H1 (cell line): ENCODE results near the gene TJP3. TPM values are rescaled to one million over a fixed set of nuclear protein-coding genes. Genes with fewer than 3 reads are reported as not detected.

Source experiments
- CTCF ChIA-PET: fragments of 300-600 bp; sonication (Branson Sonifier 250); formaldehyde crosslinking; loops from one replicate; lab custom pipeline; 2021; ENCODE audit not compliant: partially characterized antibody; lab: Charles Lee
- POLR2A ChIA-PET: fragments of 300-600 bp; sonication (Branson Sonifier 250); formaldehyde crosslinking; loops from one replicate; lab custom pipeline; 2021; ENCODE audit warnings: inconsistent platforms; ENCODE audit not compliant: partially characterized antibody; lab: Charles Lee
- DNase-seq, 2 experiments: peaks; one replicate each; pipeline versions ENCODE4 v3.0.0 to v3.0.0-alpha.2; 2010 to 2022; ENCODE audit warnings: low spot score in 2 of 2, low read depth in 1 of 2, mixed read lengths in 1 of 2
- FAIRE-seq: peaks from 2 replicates; lab custom pipeline; 2011; peaks lifted over from hg19 to GRCh38; lab: Jason Lieb, UNC
- H2AFZ ChIP-seq: 2 replicates; pipeline ENCODE4 v1.8.1; 2012; ENCODE audit warnings: low read length, inconsistent platforms
- H2AK5ac ChIP-seq: 2 replicates; pipeline ENCODE4 v1.6.1; 2013; ENCODE audit warnings: low read depth, low read length
- H2BK120ac ChIP-seq: replicated peaks from 2 replicates; pipeline ENCODE3; 2013; ENCODE audit warnings: low read depth, low read length, inconsistent platforms
- H2BK12ac ChIP-seq: 2 replicates; pipeline ENCODE4 v1.6.1; 2013; ENCODE audit warnings: low read depth, low read length
- H2BK15ac ChIP-seq: 2 replicates; pipeline ENCODE4 v1.6.1; 2013; ENCODE audit warnings: low read length
- H2BK20ac ChIP-seq: 2 replicates; pipeline ENCODE4 v1.6.1; 2013; ENCODE audit warnings: low read length
- H2BK5ac ChIP-seq: 2 replicates; pipeline ENCODE4 v1.6.1; 2013; ENCODE audit warnings: low read depth, low read length
- H3K14ac ChIP-seq: 2 replicates; pipeline ENCODE4 v1.6.1; 2013; ENCODE audit warnings: inconsistent platforms; ENCODE audit not compliant: insufficient read length
- H3K18ac ChIP-seq: 2 replicates; pipeline ENCODE4 v1.6.1; 2013; ENCODE audit warnings: low read length; ENCODE audit errors: extremely low read depth
- H3K23ac ChIP-seq: 2 replicates; pipeline ENCODE4 v1.6.1; 2013; ENCODE audit warnings: inconsistent platforms; ENCODE audit not compliant: insufficient read length
- H3K23me2 ChIP-seq: 2 replicates; pipeline ENCODE4 v1.6.1; 2013; ENCODE audit warnings: low read depth, low read length
- H3K27ac ChIP-seq: 2 replicates; pipeline ENCODE4 v1.6.1; 2011; ENCODE audit warnings: low read depth, low read length, inconsistent platforms
- H3K27me3 ChIP-seq, 4 experiments: replicated peaks in 1 of 4; 1 replicate in 1 of 4; 2 replicates in 3 of 4; pipeline versions ENCODE4 v1.6.1 to v1.8.1; 2011 to 2013; ENCODE audit warnings: low read length in 3 of 4, mild to moderate bottlenecking in 3 of 4, inconsistent platforms in 2 of 4, mixed read lengths in 2 of 4, moderate library complexity in 1 of 4; ENCODE audit not compliant: control insufficient read depth in 3 of 4, insufficient read depth in 3 of 4; ENCODE audit errors: extremely low read depth in 1 of 4
- H3K36me3 ChIP-seq, 4 experiments: 2 replicates each; pipeline versions ENCODE4 v1.6.1 to v1.8.1; 2011 to 2013; ENCODE audit warnings: mild to moderate bottlenecking in 4 of 4, low read length in 3 of 4, moderate library complexity in 2 of 4, control low read depth in 1 of 4, inconsistent platforms in 1 of 4; ENCODE audit not compliant: insufficient read depth in 4 of 4, control insufficient read depth in 2 of 4
- H3K4ac ChIP-seq: replicated peaks from 2 replicates; pipeline ENCODE3; 2013; ENCODE audit warnings: low read length, low read depth, mixed read lengths, inconsistent platforms; ENCODE audit not compliant: insufficient read length
- H3K4me1 ChIP-seq, 4 experiments: replicated peaks in 1 of 4; 1 replicate in 1 of 4; 2 replicates in 3 of 4; pipeline versions ENCODE4 v1.6.1 to v1.8.1; 2011 to 2013; ENCODE audit warnings: low read length in 3 of 4, inconsistent platforms in 2 of 4, mixed read lengths in 1 of 4; ENCODE audit not compliant: insufficient read depth in 4 of 4, control insufficient read depth in 3 of 4
- H3K4me2 ChIP-seq, 2 experiments: 2 replicates each; pipeline versions ENCODE4 v1.6.1 to v1.8.1; 2011 to 2013; ENCODE audit warnings: low read depth in 2 of 2, low read length in 2 of 2, control low read depth in 1 of 2, inconsistent platforms in 1 of 2, mild to moderate bottlenecking in 1 of 2; ENCODE audit not compliant: insufficient read depth in 1 of 2
- H3K4me3 ChIP-seq, 4 experiments: fragments of 200-600, 300-600 bp in 1 of 4; sonication (generic), shearing (Covaris generic), sonication (Bioruptor Twin) in 1 of 4; 2 replicates each; pipeline versions ENCODE4 v1.5.1 to v1.8.1; 2011 to 2016; ENCODE audit warnings: low read length in 4 of 4, low read depth in 3 of 4, control low read depth in 2 of 4, inconsistent platforms in 2 of 4, mild to moderate bottlenecking in 2 of 4, mixed read lengths in 1 of 4, moderate library complexity in 1 of 4; ENCODE audit not compliant: insufficient read depth in 2 of 4; ENCODE audit errors: extremely low read depth in 1 of 4
- H3K56ac ChIP-seq: replicated peaks from 2 replicates; pipeline ENCODE3; 2013; ENCODE audit warnings: low read depth, mild to moderate bottlenecking, mixed read lengths, low read length, inconsistent platforms; ENCODE audit not compliant: insufficient read length
- H3K79me1 ChIP-seq: 2 replicates; pipeline ENCODE4 v1.6.1; 2013; ENCODE audit warnings: low read depth, low read length, control low read depth
- H3K79me2 ChIP-seq, 2 experiments: 2 replicates each; pipeline versions ENCODE4 v1.6.1 to v1.8.1; 2012 to 2013; ENCODE audit warnings: low read length in 2 of 2, mild to moderate bottlenecking in 2 of 2, inconsistent platforms in 1 of 2; ENCODE audit not compliant: insufficient read depth in 2 of 2, control insufficient read depth in 1 of 2
- H3K9ac ChIP-seq, 4 experiments: replicated peaks in 1 of 4; 1 replicate in 1 of 4; 2 replicates in 3 of 4; pipeline versions ENCODE4 v1.6.1 to v1.8.1; 2011 to 2013; ENCODE audit warnings: low read depth in 3 of 4, low read length in 3 of 4, control low read depth in 2 of 4, mild to moderate bottlenecking in 2 of 4, moderate library complexity in 2 of 4, inconsistent platforms in 1 of 4; ENCODE audit errors: extremely low read depth in 1 of 4
- H3K9me3 ChIP-seq, 2 experiments: 2 replicates each; pipeline versions ENCODE4 v1.6.1 to v1.8.1; 2012 to 2013; ENCODE audit warnings: mild to moderate bottlenecking in 2 of 2, moderate library complexity in 2 of 2, control low read depth in 1 of 2, inconsistent platforms in 1 of 2, low read depth in 1 of 2, low read length in 1 of 2, mixed read lengths in 1 of 2; ENCODE audit not compliant: insufficient read depth in 2 of 2
- H4K20me1 ChIP-seq, 2 experiments: replicated peaks in 1 of 2; 2 replicates each; pipeline versions ENCODE3 to v1.8.1; 2011 to 2013; ENCODE audit warnings: inconsistent platforms in 2 of 2, low read length in 2 of 2, mild to moderate bottlenecking in 1 of 2; ENCODE audit not compliant: insufficient read depth in 2 of 2, control insufficient read depth in 1 of 2
- H4K5ac ChIP-seq: 2 replicates; pipeline ENCODE4 v1.6.1; 2013; ENCODE audit warnings: low read length, low read depth, mixed read lengths, inconsistent platforms; ENCODE audit not compliant: insufficient read length
- H4K8ac ChIP-seq: 2 replicates; pipeline ENCODE4 v1.8.0; 2013; ENCODE audit warnings: mild to moderate bottlenecking, moderate library complexity, low read length, inconsistent platforms; ENCODE audit not compliant: insufficient read depth; ENCODE audit errors: extremely low read depth
- H4K91ac ChIP-seq: replicated peaks from 2 replicates; pipeline ENCODE3; 2013; ENCODE audit warnings: low read length, mixed read lengths, inconsistent platforms; ENCODE audit not compliant: insufficient read length
- BCL11A ChIP-seq, 2 experiments: IDR thresholded peaks; one replicate each; pipeline ENCODE4 v1.6.1; 2011; ENCODE audit warnings: low read depth in 2 of 2, low read length in 2 of 2, mild to moderate bottlenecking in 2 of 2
- FOSL1 ChIP-seq: IDR thresholded peaks from 2 replicates; pipeline ENCODE4 v1.6.1; 2011; ENCODE audit warnings: mild to moderate bottlenecking, low read depth, low read length, moderate library complexity; ENCODE audit not compliant: insufficient read depth
- KDM5A ChIP-seq: fragments of 200-600 bp; IDR thresholded peaks from 2 replicates; pipeline ENCODE4 v1.7.1; 2012; ENCODE audit warnings: mild to moderate bottlenecking, low read length, inconsistent platforms, mixed read lengths
- MAFK ChIP-seq: IDR thresholded peaks from 2 replicates; pipeline ENCODE4 v1.6.1; 2012; ENCODE audit warnings: low read depth, mild to moderate bottlenecking, improper control_type of control experiment, low read length
- RBBP5 ChIP-seq: IDR thresholded peaks from 2 replicates; pipeline ENCODE4 v1.7.1; 2012; ENCODE audit warnings: low read depth, mild to moderate bottlenecking, inconsistent platforms, low read length, moderate library complexity, borderline replicate concordance
- SIRT6 ChIP-seq: IDR thresholded peaks from one replicate; pipeline ENCODE4 v1.7.1; 2012; ENCODE audit warnings: low read length, inconsistent platforms
- SUZ12 ChIP-seq: fragments of 200-600 bp; sonication (generic); IDR thresholded peaks from 2 replicates; pipeline ENCODE4 v1.6.1; 2012; ENCODE audit warnings: mild to moderate bottlenecking, inconsistent platforms, low read length, moderate library complexity, mixed read lengths
- TEAD4 ChIP-seq: IDR thresholded peaks from 2 replicates; pipeline ENCODE4 v1.6.1; 2012; ENCODE audit warnings: low read depth, low read length, inconsistent platforms, mixed read lengths
- WGBS, 2 experiments: shearing (Covaris generic) in 1 of 2; methylation state at CpG; one replicate each; pipeline versions ENCODE4 v1.1.6 to v1.1.7; 2013 to 2015; ENCODE audit warnings: low lambda C conversion rate in 2 of 2, mixed read lengths in 2 of 2, inconsistent platforms in 1 of 2, low coverage in 1 of 2, missing lambda C conversion rate in 1 of 2; ENCODE audit not compliant: insufficient replicate concordance in 2 of 2, insufficient coverage in 1 of 2, insufficient read length in 1 of 2; ENCODE audit errors: extremely low coverage in 1 of 2, missing lambda C conversion rate in 1 of 2; 5-methylcytosine and 5-hydroxymethylcytosine counted together
- polyA plus RNA-seq, 7 experiments: library from polyadenylated mRNA; depleted of rRNA in 3 of 7; stranded (reverse) in 5 of 7; unstranded in 2 of 7; fragments of >200 nt in 5 of 7; fragments of 200-250 nt in 2 of 7; gene quantifications; 1 replicate in 5 of 7; 2 replicates in 1 of 7; 4 replicates in 1 of 7; pipeline versions ENCODE4 v1.2.1 to v1.2.3, GENCODE V29; 2011 to 2013; ENCODE audit warnings: missing spikeins in 2 of 7, mixed read lengths in 2 of 7
- total RNA-seq: library from RNA; stranded (reverse); fragmentation: NEBNext Ultra II Directional; extraction: Animal tissue kit (Norgen Biotek cat#: 25700); gene quantifications from 2 replicates; pipeline ENCODE4 v1.2.1, GENCODE V29; 2021
- TF ChIP-seq, protein P1 (sequence below): IDR thresholded peaks from 2 replicates; pipeline ENCODE4 v1.6.1; 2011; ENCODE audit warnings: low read length, improper control_type of control experiment

The TJP3 gene
- total and polyA plus RNA-seq, 2 of the 8 experiments (the other 6 are each of a cell fraction or from before 2014, with no cell fraction given): 17.1 to 26.1 TPM

DNA sequence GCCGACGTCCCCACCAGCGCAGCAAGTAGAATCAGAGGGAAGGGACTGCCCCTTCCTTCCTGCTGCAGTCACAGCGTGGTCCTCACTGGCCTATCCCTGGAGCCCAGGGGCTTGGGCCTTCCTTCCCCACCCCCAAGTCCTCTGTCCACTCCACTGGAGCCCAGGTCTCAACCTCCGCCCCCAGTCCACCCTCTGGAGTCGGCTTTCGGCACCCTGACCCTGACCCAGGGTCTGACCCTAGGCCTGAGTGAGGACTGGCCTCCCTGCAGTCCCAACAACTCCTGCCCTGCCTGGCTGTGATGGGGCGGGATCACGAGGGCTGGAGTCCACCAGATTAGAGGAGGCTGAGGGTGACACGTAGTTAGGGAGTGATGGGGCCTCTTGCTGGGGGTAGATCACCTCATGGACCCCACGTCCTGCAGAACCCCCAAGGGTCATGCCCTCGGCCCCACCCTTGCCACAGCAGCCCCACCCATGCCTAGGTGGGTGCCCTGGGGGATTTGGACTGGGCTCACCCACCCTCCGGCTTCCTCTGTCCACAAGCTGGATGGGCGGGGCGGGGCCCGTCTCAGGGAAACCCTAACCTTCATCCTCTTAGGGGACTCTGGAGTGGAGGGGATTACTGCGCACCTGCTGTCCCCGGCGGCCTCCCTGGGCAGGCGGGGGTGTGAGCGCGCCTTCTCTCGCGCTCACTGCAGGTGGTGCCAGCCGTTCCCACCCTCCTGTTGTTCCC is 60.0 kb downstream of the TJP3 start:
- WGBS, 2 experiments: 91% methylated on average over 22 of the region's 25 CpGs; no CpG with 5 or more reads in 1 of the 2 experiments
- Histone ChIP-seq H4K8ac (no peak overlapping the region), H3K14ac (no peak overlapping the region), H3K4me3 (no peak overlapping the region), H4K20me1 (peaks cover 0 to 11% of the 10 kb centered on the region in 2 experiments), H3K56ac (no peak overlapping the region), H2BK20ac (no peak overlapping the region), H2BK15ac (no peak overlapping the region), H2AK5ac (no peak overlapping the region), H3K23me2 (no peaks in the 10 kb centered on the region; the same call in 1 of the 2 replicates), H3K23ac (no peak overlapping the region), H3K9ac (no peak overlapping the region), H2BK12ac (no peak overlapping the region), H2BK120ac (no peak overlapping the region), H3K27ac (no peak overlapping the region), H3K18ac (no peak overlapping the region), H4K91ac (no peak overlapping the region), H3K9me3 (no peaks in the 10 kb centered on the region), H3K79me2 (peaks cover 0 to 2% of the 10 kb centered on the region in 2 experiments; a peak in 1 of 4 replicates), H3K4me2 (no peak overlapping the region), H3K4ac (no peak overlapping the region), H2AFZ (no peak overlapping the region), H4K5ac (no peak overlapping the region), H3K27me3 (no peaks in the 10 kb centered on the region), H2BK5ac (no peak overlapping the region), H3K79me1 (0 out of 2 replicates have a peak, but pooled peaks cover 3% of the 10 kb centered on the region), H3K4me1 (peaks cover 0 to 7% (median 2%) of the 10 kb centered on the region in 4 experiments; a peak in 2 of 7 replicates), H3K36me3 (peaks cover 0 to 8% (median 3%) of the 10 kb centered on the region in 4 experiments; a peak in 6 of 8 replicates)
- FAIRE-seq (no peak), DNase-seq (no peak)
- POLR2A ChIA-PET: interaction anchor here (1.2 kb wide), 1 partner anchor 217 kb away, joined by 3 read pairs; the partner anchor contains the start of gene EEF2
- TF ChIP-seq BCL11A (IDR thresholded peaks at IDR 0.05; ENCODE audit: low read depth in 2 of 2, low read length in 2 of 2) (no peak), FOSL1 (no peak), RBBP5 (no peak), KDM5A (no peak), SIRT6 (no peak), TEAD4 (no peak), SUZ12 (no peak), MAFK (no peak)
- TF ChIP-seq, protein P1, sequence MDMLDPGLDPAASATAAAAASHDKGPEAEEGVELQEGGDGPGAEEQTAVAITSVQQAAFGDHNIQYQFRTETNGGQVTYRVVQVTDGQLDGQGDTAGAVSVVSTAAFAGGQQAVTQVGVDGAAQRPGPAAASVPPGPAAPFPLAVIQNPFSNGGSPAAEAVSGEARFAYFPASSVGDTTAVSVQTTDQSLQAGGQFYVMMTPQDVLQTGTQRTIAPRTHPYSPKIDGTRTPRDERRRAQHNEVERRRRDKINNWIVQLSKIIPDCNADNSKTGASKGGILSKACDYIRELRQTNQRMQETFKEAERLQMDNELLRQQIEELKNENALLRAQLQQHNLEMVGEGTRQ: no peak
- CTCF ChIA-PET: interaction anchor here (0.5 to 0.8 kb wide), 2 partner anchors 162 to 372 kb away, joined by 3 read pairs; no protein-coding TSS in a partner anchor
